ENCODE data around the gene CHD9NB.
"Not testable (repeated sequence)": the region's sequence is repeated elsewhere in the genome, so short reads cannot be mapped to it uniquely, and the experiment has no call there.

Gene CHD9NB

DNA sequence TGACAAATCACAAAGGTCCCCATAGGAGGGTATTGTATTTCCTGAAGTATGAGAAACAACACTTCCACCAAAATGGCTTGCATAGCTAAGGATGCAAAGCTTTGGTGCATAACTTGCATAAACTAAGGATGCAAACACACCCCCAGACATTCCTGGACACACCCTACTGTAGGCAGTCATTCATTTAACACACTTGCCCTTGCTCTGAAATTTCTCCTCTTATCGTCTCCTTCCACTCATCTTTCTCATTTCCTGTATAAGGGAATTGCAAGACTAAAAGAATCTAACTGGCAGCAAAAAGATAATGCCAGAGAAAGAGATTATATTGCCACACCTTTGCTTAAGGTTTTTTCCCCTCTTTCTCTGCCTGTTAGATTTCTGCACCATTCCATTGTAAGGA is 30.4 kb upstream of the CHD9NB start:
- no peak for DNase-seq

DNA sequence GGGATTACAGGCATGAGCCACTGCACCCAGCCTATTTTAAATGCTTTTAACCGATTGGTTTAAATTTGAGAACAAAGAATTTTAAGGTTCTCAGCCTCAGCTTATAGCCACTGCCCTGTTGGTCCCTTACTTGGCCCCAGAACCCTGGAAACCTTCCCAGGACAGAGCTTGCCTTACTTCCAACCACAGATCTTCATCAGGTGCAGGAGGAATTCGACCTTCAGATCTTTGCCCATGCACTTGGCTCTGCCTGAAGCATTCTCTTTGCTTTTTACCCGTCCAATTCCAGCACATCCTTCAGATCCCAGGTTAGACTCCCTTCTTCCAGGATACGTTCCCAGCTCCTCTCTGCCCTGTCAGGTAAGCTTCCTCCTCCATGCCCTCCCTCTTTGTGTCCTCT is 29.8 kb upstream of the CHD9NB start:
- DNase-seq: no peak

DNA sequence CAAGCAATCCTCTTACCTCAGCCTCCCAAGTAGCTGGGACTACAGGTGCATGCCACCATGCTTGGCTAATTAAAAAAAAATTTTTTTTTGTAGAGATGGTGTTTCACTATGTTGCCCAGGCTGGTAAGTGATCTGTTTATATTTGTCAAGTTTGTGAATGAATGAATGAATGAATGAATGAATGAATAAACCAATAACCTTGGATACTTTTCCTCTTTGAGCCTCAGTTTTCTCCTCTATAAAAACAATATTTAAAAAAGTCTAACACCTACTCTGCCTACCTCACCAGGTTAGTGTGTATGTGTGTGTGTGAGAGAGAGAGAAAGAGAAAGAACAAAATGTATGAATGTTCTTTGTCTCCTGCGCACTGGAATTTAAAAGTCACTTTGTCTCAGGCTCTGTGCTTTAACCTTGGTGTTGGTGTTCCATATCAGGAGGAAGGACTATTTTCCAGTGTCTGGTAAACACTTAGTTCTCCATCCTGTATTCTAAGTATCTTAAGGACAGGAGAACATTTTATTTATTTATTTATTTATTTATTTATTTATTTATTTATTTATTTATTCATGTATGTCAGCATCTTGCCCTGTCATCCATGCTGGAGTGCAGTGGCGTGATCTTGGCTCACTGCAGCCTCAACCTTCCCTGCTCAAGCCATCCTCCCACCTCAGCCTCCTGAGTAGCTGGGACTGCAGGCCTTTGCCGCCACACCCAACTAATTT is 29.1 kb upstream of the CHD9NB start:
- DNase-seq: no peak

DNA sequence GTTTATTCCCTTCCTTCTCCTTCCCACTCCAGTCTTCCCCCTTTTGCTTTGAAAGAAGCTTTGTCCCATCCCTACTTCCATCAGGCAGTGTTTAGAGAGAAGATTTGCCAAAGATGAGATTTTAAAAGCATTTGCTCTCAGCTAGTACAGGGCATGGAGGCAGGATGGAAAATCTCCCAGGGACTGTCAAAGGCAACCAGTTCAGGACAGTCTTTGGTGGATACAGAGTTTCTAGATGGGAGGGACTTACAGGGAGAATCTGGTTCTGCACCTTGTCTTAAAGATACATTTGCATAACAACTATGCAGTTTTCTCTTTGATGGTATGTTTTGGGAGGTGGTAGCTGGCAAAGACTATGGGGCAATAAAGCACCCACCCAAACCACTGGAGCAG is 28.3 kb upstream of the CHD9NB start:
- DNase-seq: no peak

DNA sequence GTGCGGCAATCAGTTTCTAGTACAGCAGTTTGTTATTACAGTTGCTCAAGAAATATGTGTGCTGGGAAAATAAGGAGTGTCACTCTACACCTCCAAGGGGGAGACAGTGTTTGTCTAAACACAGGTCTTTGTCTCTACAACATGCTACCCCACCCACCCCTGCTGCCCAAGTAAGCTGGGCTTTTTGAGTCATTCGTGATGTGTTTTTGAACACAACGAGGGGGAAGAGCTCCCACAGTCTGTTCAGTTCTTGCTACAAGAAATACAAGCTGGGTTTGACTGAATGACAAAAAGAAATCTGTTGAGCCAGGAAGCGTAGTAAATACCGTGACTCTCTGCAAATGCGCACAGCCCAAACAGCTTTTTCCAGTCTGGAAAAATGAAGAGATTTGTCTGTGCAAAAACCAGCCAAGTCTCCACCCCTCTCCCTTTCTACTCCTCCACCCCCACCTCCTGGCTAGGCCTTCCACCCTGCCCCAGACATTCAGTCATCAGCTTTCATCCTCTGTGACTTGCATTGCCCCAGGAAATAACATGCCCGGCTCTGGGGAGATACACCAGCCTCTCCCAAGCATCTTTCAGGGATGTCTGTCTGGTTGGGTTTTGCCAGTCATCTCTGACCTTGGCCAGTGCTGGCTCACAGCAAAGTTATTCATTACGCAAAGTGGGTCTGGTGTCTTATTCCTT is 27.8 kb upstream of the CHD9NB start:
- no peak for DNase-seq

DNA sequence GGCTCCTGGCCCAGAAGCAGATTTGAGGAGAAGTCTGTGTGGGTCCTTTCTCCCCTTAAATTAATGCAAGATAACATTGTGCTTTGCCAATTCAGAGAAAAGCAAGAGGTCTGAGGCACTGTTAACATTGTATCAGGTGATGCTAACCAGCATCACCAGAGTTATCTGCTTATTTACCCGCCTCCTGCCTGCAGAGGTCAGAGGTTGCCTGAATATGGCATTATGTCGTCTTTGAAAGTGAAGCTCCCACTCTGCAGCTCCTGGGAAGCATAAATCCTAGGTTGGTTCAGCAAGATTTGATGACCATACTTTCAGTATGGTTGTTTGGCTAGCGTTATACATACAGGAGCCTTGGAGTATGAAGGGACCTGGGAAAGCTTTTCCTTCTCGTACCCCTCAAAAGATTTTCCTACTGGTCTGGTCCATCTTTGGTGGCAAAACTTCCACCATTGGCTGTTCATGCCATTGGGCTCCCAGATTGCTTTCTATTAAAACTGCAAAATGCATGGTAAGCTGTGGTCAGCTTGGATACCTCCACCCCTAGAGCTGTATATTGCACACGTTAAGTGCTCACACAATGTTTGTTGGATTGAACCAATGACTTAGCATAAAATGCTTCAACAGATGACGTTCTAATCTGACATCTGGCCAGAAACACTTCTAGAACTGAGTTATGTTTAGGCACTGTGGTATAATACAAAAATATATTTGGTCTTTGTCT is 26.2 kb upstream of the CHD9NB start:
- no peak for DNase-seq

DNA sequence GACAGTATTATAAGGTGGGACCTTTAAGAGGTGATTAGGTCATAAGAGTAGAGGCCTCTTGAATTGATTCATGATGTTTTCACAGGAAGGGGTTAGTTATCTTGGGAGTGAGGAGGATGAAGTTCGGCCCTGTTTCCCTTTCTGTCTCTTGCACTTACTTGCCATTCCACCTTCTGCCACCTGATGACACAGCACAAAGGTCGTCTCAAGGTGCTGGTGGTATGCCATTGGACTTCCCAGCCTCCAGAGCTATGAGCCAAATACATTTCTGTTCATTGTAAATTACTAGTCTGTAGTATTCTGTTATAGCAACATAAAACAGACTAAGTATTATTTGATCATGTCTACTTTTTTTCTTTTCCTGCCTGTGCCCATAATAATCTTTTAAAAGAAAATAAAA is 25.6 kb upstream of the CHD9NB start:
- DNase-seq: no peak

DNA sequence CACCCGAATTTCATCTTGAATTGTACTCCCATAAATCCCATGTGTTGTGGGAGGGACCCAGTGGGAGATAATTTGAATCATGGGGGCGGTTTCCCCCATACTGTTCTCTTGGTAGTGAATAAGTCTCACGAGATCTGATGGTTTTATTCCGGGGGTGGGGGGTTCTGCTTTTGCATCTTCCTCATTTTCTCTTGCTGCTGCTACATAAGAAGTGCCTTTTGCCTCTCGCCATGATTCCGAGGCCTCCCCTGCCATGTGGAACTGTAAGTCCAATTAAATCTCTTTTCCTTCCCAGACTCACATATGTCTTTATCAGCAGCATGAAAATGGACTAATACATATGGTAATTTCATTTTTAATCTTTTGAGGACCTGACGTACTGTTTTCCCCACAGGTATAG is 22.8 kb upstream of the CHD9NB start:
- peak; percentile 71 to 80 (median 75) for DNase-seq

DNA sequence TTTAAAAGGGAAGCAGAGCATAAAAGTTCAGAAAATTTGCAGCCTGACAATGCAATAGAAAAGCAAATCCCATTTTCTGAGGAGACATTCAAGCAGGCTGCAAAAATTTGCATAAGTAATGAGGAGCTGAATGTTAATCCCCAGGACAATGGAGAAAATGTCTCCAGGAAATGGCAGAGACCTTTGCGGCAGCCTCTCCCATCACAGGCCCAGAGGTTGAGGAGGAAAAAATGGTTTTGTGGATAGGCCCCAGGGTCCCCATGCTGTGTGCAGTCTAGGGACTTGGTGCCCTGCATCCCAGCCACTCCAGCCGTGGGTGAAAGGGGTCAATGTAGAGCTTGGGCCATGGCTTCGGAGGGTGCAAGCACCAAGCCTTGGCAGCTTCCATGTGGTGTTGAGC is 21.6 kb upstream of the CHD9NB start:
- not testable (repeated sequence) for DNase-seq

DNA sequence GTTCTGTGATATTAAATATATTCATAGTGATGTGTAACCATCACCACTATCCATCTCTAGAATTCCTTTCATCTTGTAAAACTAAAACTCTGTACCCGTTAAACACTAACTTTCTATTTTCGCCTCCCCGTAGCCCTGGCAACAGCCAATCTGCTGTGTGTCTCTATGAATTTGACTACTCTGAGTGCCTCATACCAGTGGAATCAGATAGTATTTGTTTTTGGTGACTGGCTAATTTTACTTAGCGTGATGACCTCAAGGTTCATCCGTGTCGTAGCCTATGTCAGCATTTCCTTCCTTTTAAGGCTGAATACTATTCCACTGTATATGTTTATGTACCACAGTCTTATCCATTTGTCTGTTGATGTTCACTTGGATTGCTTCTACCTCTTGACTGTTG is 20.3 kb upstream of the CHD9NB start:
- DNase-seq: no peak

DNA sequence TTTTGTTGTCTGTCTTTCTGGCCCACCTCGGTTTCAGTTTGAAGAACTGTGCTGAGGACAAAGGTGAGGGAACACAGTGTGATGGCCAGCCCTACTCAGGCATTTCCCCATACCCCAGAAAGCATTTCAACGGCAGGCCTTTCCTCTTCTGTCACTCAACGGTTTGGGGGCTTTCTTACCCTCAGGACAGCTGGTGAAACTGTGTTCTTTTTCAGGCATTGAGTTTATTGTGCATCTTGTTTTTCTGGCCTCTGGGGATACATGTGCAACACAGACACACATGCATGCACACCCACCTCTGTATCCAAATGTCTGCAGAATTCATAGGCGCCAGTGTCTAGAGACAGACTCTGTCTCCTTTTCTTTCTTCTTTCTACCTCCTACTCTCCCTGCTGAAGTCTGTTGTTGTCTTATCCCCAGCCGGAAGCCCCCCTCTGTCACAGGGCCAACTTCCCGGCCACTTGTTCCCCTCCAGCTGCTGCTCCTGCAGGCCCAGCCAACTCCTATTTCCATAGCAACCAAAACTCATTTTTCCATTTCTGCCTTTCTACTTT is 19.1 kb upstream of the CHD9NB start:
- peak in 1 of 3 donors; percentile 46 for DNase-seq

DNA sequence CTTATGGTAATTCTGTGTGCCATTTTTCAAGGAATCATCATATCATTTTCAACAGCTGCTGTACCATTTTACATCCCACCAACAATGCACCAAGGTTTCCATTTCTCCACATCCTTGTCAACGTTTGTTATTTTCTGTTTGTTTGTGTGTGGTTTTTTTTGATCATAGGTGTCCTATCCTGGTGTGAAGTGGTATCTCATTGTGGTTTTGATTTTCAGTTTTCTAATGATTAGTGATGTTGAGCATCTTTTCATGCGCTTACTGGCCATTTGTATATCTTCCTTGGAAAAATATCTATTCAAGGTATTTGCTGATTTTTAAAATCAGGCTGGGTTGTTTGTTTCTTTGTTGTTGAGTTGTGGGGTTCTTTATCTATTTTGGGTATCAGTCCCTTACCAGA is 17.1 kb upstream of the CHD9NB start:
- no peak for DNase-seq

DNA sequence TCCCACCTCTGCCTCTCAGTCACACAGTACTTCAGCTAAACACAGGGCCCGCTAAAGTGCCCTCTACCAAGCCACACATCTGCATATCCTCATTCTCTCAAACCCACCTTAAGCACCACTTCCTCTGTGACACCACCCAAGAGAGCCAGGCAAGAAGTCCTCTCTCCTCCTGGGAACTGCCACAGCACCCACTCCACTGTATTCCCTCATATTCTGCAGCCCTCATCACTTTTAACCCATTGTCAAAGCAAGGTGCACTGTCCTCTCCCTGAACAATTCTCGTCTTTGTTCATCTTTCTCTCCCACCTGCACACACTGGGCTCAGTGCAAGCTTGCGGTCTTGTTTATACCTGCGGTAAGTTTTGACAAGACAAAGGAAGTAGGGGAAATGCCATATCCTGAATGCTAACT is 15.7 kb upstream of the CHD9NB start:
- no peak for DNase-seq

DNA sequence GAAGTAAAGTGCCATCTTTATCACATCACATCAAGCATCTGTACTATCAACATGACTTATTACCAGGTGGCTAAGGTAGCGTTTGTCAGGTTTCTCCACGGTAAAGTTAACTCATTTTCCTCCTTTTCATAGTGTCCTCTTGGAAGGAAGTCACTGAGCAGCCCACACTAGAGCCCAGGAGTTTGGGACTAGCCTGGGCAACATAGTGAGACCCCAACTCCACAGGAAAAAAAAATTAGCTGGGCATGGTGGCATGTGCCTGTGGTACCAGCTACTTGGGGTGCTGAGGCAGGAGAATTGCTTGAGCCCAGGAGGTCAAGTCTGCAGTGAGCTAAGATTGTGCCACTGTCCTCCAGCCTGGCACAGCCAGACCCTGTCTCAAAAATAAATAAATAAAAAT is 15.0 kb upstream of the CHD9NB start:
- DNase-seq: no peak

DNA sequence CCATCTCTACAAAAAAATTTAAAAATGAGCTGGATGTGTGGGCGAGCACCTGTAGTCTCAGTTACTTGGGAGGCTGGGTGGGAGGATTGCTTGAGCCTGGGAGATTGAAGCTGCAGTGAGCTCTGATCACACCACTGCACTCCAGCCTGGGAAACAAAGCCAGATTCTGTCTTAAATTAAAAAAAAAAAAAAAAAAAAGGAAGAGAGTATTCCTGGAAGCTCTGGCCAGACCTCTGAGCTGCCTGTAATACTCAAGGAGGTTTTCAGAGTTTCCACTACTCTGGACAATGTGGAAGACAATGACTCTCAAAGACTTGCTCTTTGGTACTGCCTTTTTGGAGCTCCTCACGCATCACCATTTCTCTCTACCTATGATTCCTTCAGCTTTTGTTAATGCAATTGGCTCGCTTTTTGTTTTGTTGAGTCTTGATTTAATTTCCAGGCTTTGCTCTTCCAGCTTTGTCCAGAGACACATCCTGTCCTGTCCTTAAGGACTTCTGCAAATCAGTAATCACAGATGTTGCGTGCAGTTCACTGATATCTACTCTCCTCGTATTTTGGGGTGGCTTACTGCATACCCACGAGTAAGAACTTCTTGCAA is 12.9 kb upstream of the CHD9NB start:
- DNase-seq: peak in 2 of 3 donors; percentile 17 to 30

DNA sequence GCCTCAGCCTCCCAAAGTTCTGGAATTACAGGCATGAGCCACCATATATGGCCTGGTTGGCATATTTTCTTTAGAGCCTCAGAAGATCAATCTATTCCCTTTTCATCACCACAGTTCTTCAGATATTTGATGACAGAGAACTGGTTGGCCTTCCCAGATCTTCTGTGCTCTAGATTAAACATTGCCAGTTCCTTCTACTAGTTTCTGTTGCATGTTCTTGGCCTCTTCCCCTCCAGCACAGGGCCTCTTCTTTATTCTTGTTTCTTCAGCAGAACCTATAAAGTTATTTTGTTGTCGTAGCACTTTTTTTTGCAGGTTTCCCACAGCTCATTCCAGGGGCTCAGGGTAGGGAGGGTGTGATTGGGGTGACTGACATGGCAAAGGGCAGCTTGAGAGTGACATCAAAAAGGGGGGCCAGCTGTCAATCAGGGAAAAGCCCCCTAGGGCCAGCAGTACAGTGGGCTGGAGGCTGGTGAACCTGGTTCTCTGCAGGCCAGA is 11.4 kb upstream of the CHD9NB start:
- peak in 1 of 3 donors; percentile 59 for DNase-seq

DNA sequence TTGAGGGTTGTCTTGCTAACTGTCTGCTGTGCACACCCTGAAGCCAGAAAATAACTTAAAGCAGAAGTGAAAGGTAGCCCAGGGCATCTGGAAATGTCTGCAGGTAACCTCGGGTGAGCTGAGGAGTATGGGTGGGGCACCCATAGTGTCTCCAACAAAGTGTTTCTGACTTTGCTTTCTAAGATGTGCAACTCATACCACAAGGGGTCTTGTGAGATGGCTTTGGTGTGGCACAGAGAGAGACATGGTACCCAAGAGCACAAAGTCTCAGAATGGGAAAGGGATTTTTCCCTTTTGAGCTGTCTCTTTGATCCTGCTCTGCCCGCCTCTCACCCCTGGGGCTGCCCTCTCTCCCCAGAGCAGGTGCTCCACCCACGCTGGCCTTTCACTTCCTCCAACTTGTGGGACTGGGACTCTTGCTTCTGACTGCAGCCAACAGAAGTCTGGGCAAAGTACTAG is 9.0 kb upstream of the CHD9NB start:
- peak; percentile 78 to 87 (median 84) for DNase-seq

DNA sequence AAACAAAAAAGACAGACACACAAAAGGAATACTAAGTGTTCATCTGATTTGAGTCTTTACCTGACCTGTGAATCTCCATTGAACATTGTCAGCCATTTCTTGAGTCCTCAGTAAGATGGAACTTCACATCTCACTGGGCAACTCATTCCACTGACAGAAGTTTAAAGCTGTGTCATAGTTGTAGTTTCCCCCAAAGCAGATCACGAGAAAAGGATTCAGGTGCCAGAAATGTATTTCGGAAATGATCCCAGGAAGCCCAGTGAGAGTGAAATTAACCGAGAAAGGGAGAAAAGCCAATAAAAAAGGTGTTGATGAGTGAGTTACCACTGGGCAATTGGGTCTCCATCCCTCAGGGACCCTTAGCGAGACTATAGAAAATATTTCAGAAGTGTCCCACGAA is 8.6 kb upstream of the CHD9NB start:
- DNase-seq: no peak

DNA sequence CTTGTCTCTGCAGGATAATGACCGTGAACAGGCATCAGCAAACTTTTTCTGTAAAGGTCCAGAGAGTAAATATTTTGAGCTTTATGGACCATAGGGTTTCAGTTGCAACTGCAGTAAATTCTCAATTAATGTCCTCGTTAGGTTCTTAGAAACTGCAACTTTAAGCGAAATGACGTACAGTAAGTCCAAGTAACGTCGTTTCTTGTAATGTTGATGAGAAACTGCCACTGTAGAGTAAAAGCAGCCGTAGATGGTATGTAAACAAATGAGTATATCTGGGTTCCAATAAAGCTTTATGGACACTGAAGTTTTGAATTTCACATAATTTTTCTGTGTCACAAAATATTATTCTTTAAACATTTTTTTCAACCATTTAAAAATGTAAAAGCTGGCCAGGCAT is 7.0 kb upstream of the CHD9NB start:
- no peak for DNase-seq

DNA sequence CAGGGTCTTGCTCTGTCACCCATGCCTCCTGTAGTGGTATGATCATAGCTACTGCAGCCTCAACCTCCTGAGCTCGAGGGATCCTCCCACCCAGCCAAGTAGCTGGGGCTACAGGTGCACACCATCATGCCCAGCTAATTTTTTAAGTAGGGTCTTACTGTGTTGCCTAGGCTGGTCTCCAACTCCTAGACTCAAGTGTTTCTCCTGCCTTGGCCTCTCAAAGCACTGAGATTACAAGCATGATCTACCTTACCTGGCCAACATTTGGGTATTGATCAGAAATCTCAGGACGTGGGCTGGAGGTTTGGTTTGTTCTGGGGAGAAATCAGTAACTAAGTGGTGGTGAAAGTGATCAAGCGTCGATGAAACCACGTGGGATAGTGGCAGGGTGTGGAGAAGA is 6.2 kb upstream of the CHD9NB start:
- DNase-seq: no peak

DNA sequence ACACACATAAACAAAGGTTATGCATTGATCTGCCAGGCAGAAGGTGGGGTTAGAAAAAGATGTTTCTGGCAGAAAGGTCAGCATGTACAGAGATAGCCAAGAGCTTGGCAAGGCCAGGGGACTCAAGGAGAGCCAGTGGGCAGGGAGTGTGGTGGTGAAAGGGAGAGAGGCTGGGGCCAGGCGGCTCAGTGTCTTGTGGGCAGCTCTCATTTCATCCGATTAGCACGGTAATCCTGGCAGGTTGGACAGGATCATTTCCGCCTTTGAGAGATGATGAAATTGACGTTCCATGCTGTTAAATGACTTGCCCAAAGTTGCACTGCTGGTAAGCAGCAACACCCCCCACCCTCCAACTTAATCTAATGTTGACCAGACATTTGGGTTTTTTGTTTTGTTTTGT is 5.7 kb upstream of the CHD9NB start:
- DNase-seq: no peak

DNA sequence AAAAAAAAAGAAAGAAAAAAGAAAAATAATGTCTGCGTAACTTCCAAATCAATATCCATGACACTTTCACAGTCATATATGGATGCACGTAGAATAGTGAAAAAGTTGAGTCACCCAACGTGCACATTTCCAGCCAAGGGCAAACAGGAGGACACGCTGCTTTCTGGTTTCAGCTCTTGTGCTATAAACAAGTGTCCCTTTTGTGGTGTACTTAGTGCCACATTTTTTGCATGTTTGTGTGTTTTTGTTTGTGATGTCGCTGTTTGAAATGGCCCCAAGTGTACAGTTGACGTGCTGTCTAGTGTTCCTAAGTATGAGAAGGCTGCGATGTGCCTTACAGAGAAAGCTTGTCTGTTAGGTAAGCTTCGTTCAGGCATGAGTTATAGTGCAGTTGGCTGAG is 5.0 kb upstream of the CHD9NB start:
- DNase-seq: no peak

DNA sequence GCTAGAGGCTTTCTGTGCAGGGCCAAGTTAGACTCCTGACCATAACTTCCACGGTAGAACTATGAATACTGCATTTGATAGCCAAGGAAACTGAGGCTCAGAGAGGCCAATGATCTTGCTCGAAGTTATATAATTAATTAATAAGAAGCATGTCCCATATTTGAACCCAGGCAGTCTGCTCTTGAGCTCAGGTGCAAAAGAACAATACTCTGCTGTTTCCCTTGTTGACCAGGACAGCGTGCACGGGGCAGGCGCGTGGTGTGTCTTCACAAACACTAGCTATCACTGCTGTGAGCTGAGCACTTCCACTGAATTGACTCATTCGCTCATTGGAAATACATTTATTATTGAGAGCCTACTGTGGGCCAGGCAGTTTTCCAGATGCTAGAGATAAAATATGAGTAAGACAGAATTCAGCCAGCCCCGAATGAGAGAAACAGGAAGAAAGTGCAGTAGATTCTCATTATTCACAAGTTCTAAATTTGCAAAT is 3.7 kb upstream of the CHD9NB start:
- DNase-seq: peak; percentile 28 to 50 (median 47)

Measured in suppressor macrophage treated with lipopolysaccharide for 1 hour (primary cell).